KMS-11 (cell line): ENCODE measurements around the gene PCGF1.

Experiments
- H2AFZ ChIP-seq: fragments of 200-600 bp; sonication (generic); 2 replicates; pipeline ENCODE4 v1.6.1; 2016; ENCODE audit warnings: antibody characterized with exemption, mixed run types, low read depth
- H3K27ac ChIP-seq: fragments of 200-600 bp; sonication (generic); 2 replicates; pipeline ENCODE4 v1.6.1; 2016; ENCODE audit warnings: mild to moderate bottlenecking, mixed run types
- H3K27me3 ChIP-seq: fragments of 200-600 bp; sonication (generic); 2 replicates; pipeline ENCODE4 v1.6.1; 2017; ENCODE audit warnings: mild to moderate bottlenecking, low read depth, mixed run types, moderate library complexity; ENCODE audit not compliant: insufficient read depth
- H3K36me3 ChIP-seq: fragments of 200-600 bp; sonication (generic); 2 replicates; pipeline ENCODE4 v1.6.1; 2017; ENCODE audit warnings: mild to moderate bottlenecking, mixed run types; ENCODE audit not compliant: insufficient read depth
- H3K4me1 ChIP-seq: fragments of 200-600 bp; sonication (generic); 2 replicates; pipeline ENCODE4 v1.6.1; 2016; ENCODE audit warnings: mild to moderate bottlenecking, low read depth, mixed run types; ENCODE audit not compliant: poor library complexity, severe bottlenecking
- H3K4me2 ChIP-seq: fragments of 200-600 bp; sonication (generic); 2 replicates; pipeline ENCODE4 v1.7.0; 2016; ENCODE audit warnings: mild to moderate bottlenecking, mixed run types
- H3K4me3 ChIP-seq: fragments of 200-600 bp; sonication (generic); IDR thresholded peaks from 2 replicates; pipeline ENCODE4 v1.6.1; 2017; ENCODE audit warnings: low read depth, low read length, mixed read lengths; ENCODE audit not compliant: insufficient read depth
- H3K79me2 ChIP-seq: fragments of 200-600 bp; sonication (generic); 2 replicates; pipeline ENCODE4 v1.6.1; 2016; ENCODE audit warnings: low read depth, mixed run types; ENCODE audit not compliant: insufficient read depth
- H3K9ac ChIP-seq: fragments of 200-600 bp; sonication (generic); 2 replicates; pipeline ENCODE4 v1.6.1; 2016; ENCODE audit warnings: mild to moderate bottlenecking, mixed run types
- H4K20me1 ChIP-seq: fragments of 200-600 bp; sonication (generic); 2 replicates; pipeline ENCODE4 v1.6.1; 2016; ENCODE audit warnings: mild to moderate bottlenecking, mixed run types; ENCODE audit not compliant: insufficient read depth
- TF ChIP-seq, protein P1 (sequence below): fragments of 200-600 bp; sonication (generic); conservative IDR thresholded peaks from 2 replicates; pipeline ENCODE4 v1.6.1; 2017; ENCODE audit warnings: low read depth, mild to moderate bottlenecking, antibody characterized with exemption, low read length, moderate library complexity, mixed read lengths

The PCGF1 gene

DNA sequence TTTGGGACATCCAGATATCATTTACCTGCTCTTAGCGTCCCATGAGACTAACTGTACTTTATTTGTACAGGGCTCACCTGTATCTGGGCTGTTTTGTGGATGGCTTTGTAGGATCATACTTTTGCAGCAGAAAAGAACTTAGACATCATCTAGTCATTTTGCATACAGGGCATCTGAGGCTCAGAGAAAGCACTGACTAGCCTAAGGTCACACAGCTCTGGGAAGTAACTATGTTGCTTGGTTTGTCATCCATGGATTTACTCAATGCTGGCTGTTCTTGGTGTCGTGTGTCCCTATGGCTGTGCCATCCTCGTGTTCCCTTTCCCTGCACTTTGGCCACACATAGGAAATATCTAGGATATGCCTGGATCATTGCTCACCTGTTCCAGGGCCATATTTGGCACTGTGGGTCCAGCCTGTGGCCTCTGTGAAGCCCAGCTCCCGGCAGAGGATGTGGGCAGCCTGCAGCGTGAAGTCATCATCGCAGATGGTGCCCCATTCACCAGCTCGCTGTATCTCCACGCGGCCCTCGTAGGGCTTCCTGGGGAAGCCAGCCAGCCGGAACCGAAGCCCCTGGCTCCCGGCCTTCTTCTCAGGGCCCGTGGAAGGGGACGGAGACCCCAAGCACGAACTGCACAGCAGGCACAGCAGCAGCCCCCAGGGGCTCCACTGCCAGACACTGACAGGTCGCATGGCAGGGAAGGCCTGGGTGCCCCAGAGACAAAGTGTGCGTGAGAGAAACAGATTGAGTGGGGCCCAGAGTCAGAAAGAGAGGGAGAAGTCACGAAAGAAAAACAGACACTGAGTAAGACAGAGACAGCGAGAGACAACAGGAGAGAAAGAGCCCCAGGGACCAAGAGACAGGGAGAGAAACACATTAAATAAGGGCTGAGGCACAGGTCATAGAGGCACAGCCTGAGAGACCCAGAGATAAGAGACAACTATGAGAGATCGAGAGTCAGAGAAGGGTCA is 44.7 kb upstream of the PCGF1 start:
- Histone ChIP-seq H2AFZ (no peak overlapping the region), H3K79me2 (no peaks in the 10 kb centered on the region), H3K4me2 (no peak overlapping the region), H4K20me1 (no peaks in the 10 kb centered on the region), H3K4me3 (no peak overlapping the region), H3K36me3 (no peaks in the 10 kb centered on the region), H3K27me3 (peaks cover 16% of the 10 kb centered on the region; the same call in 1 of the 2 replicates), H3K27ac (no peak overlapping the region), H3K4me1 (peaks cover 13% of the 10 kb centered on the region), H3K9ac (no peak overlapping the region)
- TF ChIP-seq, protein P1, sequence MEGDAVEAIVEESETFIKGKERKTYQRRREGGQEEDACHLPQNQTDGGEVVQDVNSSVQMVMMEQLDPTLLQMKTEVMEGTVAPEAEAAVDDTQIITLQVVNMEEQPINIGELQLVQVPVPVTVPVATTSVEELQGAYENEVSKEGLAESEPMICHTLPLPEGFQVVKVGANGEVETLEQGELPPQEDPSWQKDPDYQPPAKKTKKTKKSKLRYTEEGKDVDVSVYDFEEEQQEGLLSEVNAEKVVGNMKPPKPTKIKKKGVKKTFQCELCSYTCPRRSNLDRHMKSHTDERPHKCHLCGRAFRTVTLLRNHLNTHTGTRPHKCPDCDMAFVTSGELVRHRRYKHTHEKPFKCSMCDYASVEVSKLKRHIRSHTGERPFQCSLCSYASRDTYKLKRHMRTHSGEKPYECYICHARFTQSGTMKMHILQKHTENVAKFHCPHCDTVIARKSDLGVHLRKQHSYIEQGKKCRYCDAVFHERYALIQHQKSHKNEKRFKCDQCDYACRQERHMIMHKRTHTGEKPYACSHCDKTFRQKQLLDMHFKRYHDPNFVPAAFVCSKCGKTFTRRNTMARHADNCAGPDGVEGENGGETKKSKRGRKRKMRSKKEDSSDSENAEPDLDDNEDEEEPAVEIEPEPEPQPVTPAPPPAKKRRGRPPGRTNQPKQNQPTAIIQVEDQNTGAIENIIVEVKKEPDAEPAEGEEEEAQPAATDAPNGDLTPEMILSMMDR, result no peak

DNA sequence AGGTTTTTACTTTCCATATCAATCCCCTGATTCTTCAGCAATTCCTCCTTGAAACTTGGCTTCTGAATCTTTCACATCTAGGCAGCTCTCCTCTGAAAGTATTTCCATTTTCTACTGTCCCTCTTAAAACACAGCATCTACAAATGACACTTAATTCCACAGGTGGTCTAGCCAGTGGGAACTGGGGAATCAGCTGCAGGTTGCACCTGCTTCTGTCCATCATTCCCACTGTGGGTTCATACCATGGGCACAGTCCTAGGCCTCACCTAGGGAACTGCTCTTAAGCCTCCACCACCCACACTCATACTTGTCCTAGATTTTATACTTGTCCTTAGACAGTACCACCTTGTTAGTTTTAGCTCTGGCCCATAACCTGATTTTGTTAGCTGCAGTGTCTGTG is 44.0 kb upstream of the PCGF1 start:
- Histone ChIP-seq H3K36me3 (no peaks in the 10 kb centered on the region), H3K27me3 (peaks cover 19% of the 10 kb centered on the region; the same call in 1 of the 2 replicates), H2AFZ (no peak overlapping the region), H3K9ac (no peak overlapping the region), H3K4me2 (no peak overlapping the region), H3K79me2 (no peaks in the 10 kb centered on the region), H4K20me1 (no peaks in the 10 kb centered on the region), H3K4me1 (peaks cover 13% of the 10 kb centered on the region), H3K4me3 (no peak overlapping the region), H3K27ac (no peak overlapping the region)
- TF ChIP-seq, protein P1, result no peak

DNA sequence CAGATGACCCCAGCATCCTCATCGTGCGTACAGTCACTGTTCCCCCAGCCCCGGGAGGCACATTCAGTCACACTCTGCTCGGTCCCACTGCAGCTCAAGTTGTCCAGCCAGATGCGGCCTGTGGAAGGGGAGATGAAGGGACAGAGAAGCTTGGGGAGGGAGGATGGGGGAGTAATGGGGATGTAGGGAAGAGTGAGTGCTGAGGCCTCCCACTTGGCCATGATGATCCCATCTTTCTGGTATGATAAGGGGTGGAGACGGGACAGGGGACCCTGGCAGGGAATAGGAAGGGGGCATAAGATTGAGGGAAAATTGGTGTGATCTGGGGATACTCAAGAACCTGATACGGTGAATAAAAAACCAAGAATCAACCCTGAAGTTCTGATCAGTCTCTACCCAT is 42.7 kb upstream of the PCGF1 start:
- Histone ChIP-seq H3K36me3 (no peaks in the 10 kb centered on the region), H3K9ac (no peak overlapping the region), H2AFZ (no peak overlapping the region), H3K27me3 (peaks cover 19% of the 10 kb centered on the region; the same call in 1 of the 2 replicates), H3K4me2 (no peak overlapping the region), H3K4me3 (no peak overlapping the region), H3K79me2 (no peaks in the 10 kb centered on the region), H4K20me1 (no peaks in the 10 kb centered on the region), H3K4me1 (peaks cover 10% of the 10 kb centered on the region), H3K27ac (no peak overlapping the region)
- TF ChIP-seq, protein P1, result no peak

DNA sequence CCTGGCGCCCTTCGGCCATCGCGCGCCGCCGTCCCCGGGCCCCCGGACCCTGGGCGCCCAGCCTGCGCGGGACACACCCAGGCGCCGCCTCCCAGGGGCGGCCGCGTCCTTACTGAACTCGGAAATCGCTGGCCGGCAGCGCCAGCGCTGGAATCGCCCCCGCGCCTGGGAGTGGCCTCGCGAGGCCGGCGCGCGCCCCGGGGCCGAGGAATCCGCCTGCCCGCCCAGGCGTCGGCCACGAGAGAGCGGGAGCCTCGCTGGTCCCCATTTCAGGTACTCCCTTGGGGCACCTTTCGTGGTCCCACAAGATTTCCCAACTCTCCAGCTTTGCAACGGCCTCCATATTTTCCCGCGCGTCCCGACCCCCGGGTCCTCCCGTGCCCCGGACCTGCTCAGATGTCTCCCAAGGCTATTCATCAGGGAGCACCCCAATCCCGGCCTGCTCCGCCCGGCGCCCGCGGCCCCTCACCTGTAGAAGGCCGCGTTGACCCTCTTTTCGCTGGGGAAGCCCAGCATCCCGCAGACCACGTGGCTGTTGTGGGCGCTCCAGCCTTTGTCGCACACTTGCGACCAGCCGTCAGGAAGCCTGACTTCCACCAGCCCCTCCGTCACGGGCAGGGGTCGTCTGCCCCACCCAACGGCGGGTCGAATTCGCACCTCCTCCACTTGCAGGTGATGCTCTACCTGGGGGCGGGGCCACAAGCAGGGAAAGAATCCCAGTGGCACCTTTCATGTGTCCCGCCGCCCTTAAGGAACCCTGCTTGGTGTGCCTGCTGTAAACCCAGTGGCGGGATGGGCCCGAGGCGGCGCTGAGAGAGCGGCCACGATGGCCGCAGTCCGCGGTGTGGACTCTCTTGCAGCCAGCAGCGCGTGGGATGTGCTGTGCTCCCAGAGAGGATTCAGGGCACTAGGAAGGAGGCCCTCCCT is 41.7 kb upstream of the PCGF1 start:
- Histone ChIP-seq H4K20me1 (no peaks in the 10 kb centered on the region), H3K4me2 (no peak overlapping the region; the same call in 1 of the 2 replicates), H3K36me3 (no peaks in the 10 kb centered on the region), H3K79me2 (no peaks in the 10 kb centered on the region), H3K4me1 (peaks cover 8% of the 10 kb centered on the region), H3K27me3 (peaks cover 19% of the 10 kb centered on the region; the same call in 1 of the 2 replicates), H3K4me3 (no peak overlapping the region), H3K9ac (no peak overlapping the region), H2AFZ (peak overlapping the region; percentile 23), H3K27ac (no peak overlapping the region)
- TF ChIP-seq, protein P1, result no peak
